B cell (primary cell): ENCODE measurements around the gene PARD3B. TPM values are rescaled to one million over a fixed set of nuclear protein-coding genes. Genes with fewer than 3 reads are reported as not detected.

Experiments used
- ATAC-seq: fragments of 200-7000 bp; cut with Tn5 transposase; one replicate; pipeline ENCODE4 v1.10.0; 2021; ENCODE audit warnings: low read depth, mild to moderate bottlenecking, moderate number of reproducible peaks, moderate library complexity
- CTCF ChIA-PET: fragments of 350-600 bp; sonication (Branson Sonifier 250); formaldehyde crosslinking; loops from one replicate; lab custom pipeline; 2021; ENCODE audit warnings: antibody characterized with exemption, inconsistent platforms; lab: Charles Lee
- POLR2A ChIA-PET: fragments of 350-600 bp; sonication (Branson Sonifier 250); formaldehyde crosslinking; loops from one replicate; lab custom pipeline; 2021; ENCODE audit warnings: antibody characterized with exemption; lab: Charles Lee
- DNase-seq: peaks from one replicate; pipeline ENCODE4 v3.0.0; 2013
- H2AFZ ChIP-seq: 2 replicates; pipeline ENCODE4 v1.6.1; 2012; ENCODE audit warnings: mild to moderate bottlenecking, low read depth, low read length; ENCODE audit not compliant: insufficient read depth, poor library complexity, severe bottlenecking
- H3K27ac ChIP-seq, 2 donors: 1 replicate in 1 of 2; 2 replicates in 1 of 2; pipeline ENCODE4 v1.5.1; 2012 to 2013; ENCODE audit warnings: low read length in 2 of 2, mild to moderate bottlenecking in 2 of 2, moderate library complexity in 1 of 2
- H3K27me3 ChIP-seq, 4 experiments: fragments of 200-600 bp in 1 of 4; sonication (generic) in 1 of 4; replicated peaks in 1 of 4; 1 replicate in 2 of 4; 2 replicates in 2 of 4; pipeline versions ENCODE4 v1.6.1 to v1.7.0; 2013 to 2016; ENCODE audit warnings: low read length in 3 of 4, mild to moderate bottlenecking in 2 of 4, mixed read lengths in 1 of 4, moderate library complexity in 1 of 4; ENCODE audit not compliant: insufficient read depth in 4 of 4, control insufficient read depth in 3 of 4; ENCODE audit errors: control extremely low read depth in 1 of 4
- H3K36me3 ChIP-seq, 2 experiments: replicated peaks in 1 of 2; 1 replicate in 1 of 2; 2 replicates in 1 of 2; pipeline versions ENCODE4 v1.6.1 to v1.7.1; 2013; ENCODE audit warnings: low read length in 1 of 2; ENCODE audit not compliant: insufficient read depth in 2 of 2, control insufficient read depth in 1 of 2; ENCODE audit errors: control extremely low read depth in 1 of 2, extremely low read depth in 1 of 2
- H3K4me1 ChIP-seq, 2 donors: fragments of 200-600 bp in 1 of 2; sonication (generic) in 1 of 2; 1 replicate in 1 of 2; 2 replicates in 1 of 2; pipeline versions ENCODE4 v1.5.1 to v1.6.1; 2013 to 2017; ENCODE audit warnings: low read length in 2 of 2; ENCODE audit not compliant: control insufficient read depth in 2 of 2, insufficient read depth in 2 of 2
- H3K4me2 ChIP-seq: replicated peaks from 2 replicates; pipeline ENCODE3; 2012; ENCODE audit warnings: mild to moderate bottlenecking, low read depth, low read length; ENCODE audit not compliant: poor library complexity, severe bottlenecking
- H3K4me3 ChIP-seq, 5 experiments: fragments of 200-600 bp in 1 of 5; sonication (generic) in 1 of 5; 1 replicate in 3 of 5; 2 replicates in 2 of 5; pipeline versions ENCODE4 v1.5.1 to v1.7.0; 2011 to 2016; ENCODE audit warnings: low read length in 4 of 5, mild to moderate bottlenecking in 4 of 5, low read depth in 2 of 5, control low read depth in 1 of 5, moderate library complexity in 1 of 5; ENCODE audit not compliant: insufficient read depth in 1 of 5; ENCODE audit errors: control extremely low read depth in 1 of 5, extremely low read depth in 1 of 5
- H3K79me2 ChIP-seq: fragments of 200-600 bp; sonication (generic); one replicate; pipeline ENCODE4 v1.6.0; 2016; ENCODE audit warnings: low read length; ENCODE audit not compliant: control insufficient read depth, insufficient read depth
- H3K9ac ChIP-seq: fragments of 200-600 bp; sonication (generic); 2 replicates; pipeline ENCODE4 v1.6.1; 2017; ENCODE audit warnings: mild to moderate bottlenecking, low read length, moderate library complexity
- H3K9me3 ChIP-seq, 3 donors: one replicate each; pipeline versions ENCODE4 v1.6.1 to v1.7.1; 2013; ENCODE audit warnings: low read length in 2 of 3; ENCODE audit not compliant: control insufficient read depth in 2 of 3, insufficient read depth in 1 of 3; ENCODE audit errors: control extremely low read depth in 1 of 3
- H4K20me1 ChIP-seq: 2 replicates; pipeline ENCODE4 v1.6.0; 2012; ENCODE audit warnings: mild to moderate bottlenecking, low read length; ENCODE audit not compliant: insufficient read depth, control insufficient read depth, poor library complexity, severe bottlenecking
- H3K27ac Mint-ChIP-seq: one replicate; pipeline ENCODE4 v1.8.0; 2021; ENCODE audit warnings: mixed read lengths
- H3K27me3 Mint-ChIP-seq: one replicate; pipeline ENCODE4 v1.8.0; 2021; ENCODE audit warnings: mixed read lengths
- H3K4me1 Mint-ChIP-seq: one replicate; pipeline ENCODE4 v1.8.0; 2021; ENCODE audit warnings: mixed read lengths
- H3K4me3 Mint-ChIP-seq: one replicate; pipeline ENCODE4 v1.8.0; 2021; ENCODE audit warnings: mixed read lengths
- H3K9me3 Mint-ChIP-seq: one replicate; pipeline ENCODE4 v1.8.0; 2022; ENCODE audit warnings: mixed read lengths; ENCODE audit not compliant: insufficient read depth
- EZH2 ChIP-seq: IDR thresholded peaks from 2 replicates; pipeline ENCODE4 v1.6.1; 2012; ENCODE audit warnings: borderline replicate concordance, low read depth, mild to moderate bottlenecking, moderate library complexity, low read length; ENCODE audit not compliant: insufficient read depth, poor library complexity, severe bottlenecking
- WGBS: methylation state at CpG from one replicate; pipeline ENCODE4 v1.1.5; 2013; ENCODE audit warnings: missing lambda C conversion rate; ENCODE audit not compliant: insufficient coverage; 5-methylcytosine and 5-hydroxymethylcytosine counted together
- intact Hi-C: fragments of 100-400 bp; cut with micrococcal nuclease; formaldehyde crosslinking; loops from one replicate; pipeline ENCODE4 v1.10.0; 2022
- polyA plus RNA-seq: library from polyadenylated mRNA; depleted of rRNA; stranded (reverse); fragments of >200 nt; gene quantifications from 2 replicates; pipeline ENCODE4 v1.2.3, GENCODE V29; 2012
- total RNA-seq, 2 donors: library from RNA; stranded (reverse); fragments of 120-200 nt in 1 of 2; gene quantifications; 1 replicate in 1 of 2; 2 replicates in 1 of 2; pipeline versions ENCODE4 v1.2.3 to v1.2.4, GENCODE V29; 2013 to 2022
- TF ChIP-seq, protein P1 (sequence below): fragments of 200-600 bp; IDR thresholded peaks from one replicate; pipeline ENCODE4 v1.8.0; 2022; ENCODE audit warnings: antibody characterized with exemption, mild to moderate bottlenecking

Gene PARD3B
- total and polyA plus RNA-seq, 2 donors (not counting 1 experiment from before 2014, with no cell fraction given) = not detected

DNA sequence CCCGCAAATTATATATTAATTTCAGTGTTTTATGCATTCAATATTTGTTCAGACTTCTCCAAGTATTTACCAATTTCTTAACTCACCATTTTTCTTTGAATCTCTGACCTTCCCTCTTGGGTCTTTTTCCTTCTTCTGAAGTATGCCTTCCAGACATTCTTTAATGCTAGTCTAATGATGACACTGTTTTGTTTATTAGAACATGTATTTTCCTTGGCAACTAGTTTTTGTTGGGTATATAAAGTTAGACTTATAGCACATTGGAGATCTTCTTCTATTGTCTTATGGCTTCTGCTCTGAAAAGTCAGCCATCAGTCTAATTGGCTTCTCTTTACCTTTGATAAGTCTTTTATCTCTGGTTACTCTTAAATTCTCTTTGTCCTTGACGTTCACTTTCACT lies 713.8 kb downstream of the PARD3B start:
- no peaks in the 10 kb centered on the region for H3K79me2 ChIP-seq
- TF ChIP-seq, protein P1, sequence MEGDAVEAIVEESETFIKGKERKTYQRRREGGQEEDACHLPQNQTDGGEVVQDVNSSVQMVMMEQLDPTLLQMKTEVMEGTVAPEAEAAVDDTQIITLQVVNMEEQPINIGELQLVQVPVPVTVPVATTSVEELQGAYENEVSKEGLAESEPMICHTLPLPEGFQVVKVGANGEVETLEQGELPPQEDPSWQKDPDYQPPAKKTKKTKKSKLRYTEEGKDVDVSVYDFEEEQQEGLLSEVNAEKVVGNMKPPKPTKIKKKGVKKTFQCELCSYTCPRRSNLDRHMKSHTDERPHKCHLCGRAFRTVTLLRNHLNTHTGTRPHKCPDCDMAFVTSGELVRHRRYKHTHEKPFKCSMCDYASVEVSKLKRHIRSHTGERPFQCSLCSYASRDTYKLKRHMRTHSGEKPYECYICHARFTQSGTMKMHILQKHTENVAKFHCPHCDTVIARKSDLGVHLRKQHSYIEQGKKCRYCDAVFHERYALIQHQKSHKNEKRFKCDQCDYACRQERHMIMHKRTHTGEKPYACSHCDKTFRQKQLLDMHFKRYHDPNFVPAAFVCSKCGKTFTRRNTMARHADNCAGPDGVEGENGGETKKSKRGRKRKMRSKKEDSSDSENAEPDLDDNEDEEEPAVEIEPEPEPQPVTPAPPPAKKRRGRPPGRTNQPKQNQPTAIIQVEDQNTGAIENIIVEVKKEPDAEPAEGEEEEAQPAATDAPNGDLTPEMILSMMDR = no peak
- TF ChIP-seq EZH2 = no peak
- H3K4me1 ChIP-seq = no peaks in the 10 kb centered on the region
- H3K27ac ChIP-seq = no peak overlapping the region
- CTCF ChIA-PET = no interaction called here
- Mint-ChIP-seq H3K27me3 (no peaks in the 10 kb centered on the region), H3K4me1 (no peaks in the 10 kb centered on the region), H3K9me3 (no peaks in the 10 kb centered on the region), H3K27ac (no peak overlapping the region), H3K4me3 (no peak overlapping the region)
- POLR2A ChIA-PET = no interaction called here
- no CpG with 5 or more reads among the region's 2 CpGs for WGBS
- H3K36me3 ChIP-seq = no peaks in the 10 kb centered on the region
- intact Hi-C loops = no loop called here
- no peaks in the 10 kb centered on the region for H4K20me1 ChIP-seq
- H3K27me3 ChIP-seq = no peaks in the 10 kb centered on the region
- DNase-seq (no peak), ATAC-seq (no peak)
- H3K9ac ChIP-seq = no peak overlapping the region
- no peak overlapping the region for H3K4me3 ChIP-seq
- H3K9me3 ChIP-seq = no peaks in the 10 kb centered on the region
- H3K4me2 ChIP-seq = no peak overlapping the region
- no peak overlapping the region for H2AFZ ChIP-seq

DNA sequence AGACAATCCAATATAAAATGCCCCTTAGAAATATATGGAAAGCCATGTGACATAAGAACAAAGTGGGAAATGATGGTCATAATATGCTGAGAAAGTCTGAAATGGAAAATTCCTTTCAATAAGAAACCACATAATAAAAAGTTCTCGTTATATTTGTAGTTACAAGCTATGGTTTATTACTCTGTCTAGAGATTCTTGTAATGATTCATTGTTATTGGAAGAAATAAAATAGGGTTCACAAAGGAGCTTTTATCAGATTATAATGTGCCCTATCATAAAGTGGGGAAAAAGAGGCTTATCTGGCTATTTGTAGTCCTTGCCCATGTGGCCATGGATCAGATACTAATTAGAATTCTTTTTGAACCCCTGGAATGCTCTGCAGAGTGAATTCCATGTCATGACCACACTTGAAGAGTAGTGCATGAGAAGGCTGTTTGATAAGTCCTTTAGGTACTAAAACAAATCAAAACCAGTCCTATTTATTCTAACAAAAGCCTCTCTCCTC lies 716.3 kb downstream of the PARD3B start:
- Mint-ChIP-seq H3K27ac (no peak overlapping the region), H3K4me3 (no peak overlapping the region), H3K27me3 (no peaks in the 10 kb centered on the region), H3K9me3 (no peaks in the 10 kb centered on the region), H3K4me1 (no peaks in the 10 kb centered on the region)
- ChIA-PET POLR2A (no interaction called here), CTCF (no interaction called here)
- H3K36me3 ChIP-seq = no peaks in the 10 kb centered on the region
- H2AFZ ChIP-seq = no peak overlapping the region
- no peaks in the 10 kb centered on the region for H3K4me1 ChIP-seq
- no peak for DNase-seq
- no peak overlapping the region for H3K4me3 ChIP-seq
- H3K9ac ChIP-seq = no peak overlapping the region
- H3K9me3 ChIP-seq = no peaks in the 10 kb centered on the region
- no peak overlapping the region for H3K27ac ChIP-seq
- intact Hi-C loops = no loop called here
- no CpG with 5 or more reads among the region's 1 CpG for WGBS
- no peaks in the 10 kb centered on the region for H3K27me3 ChIP-seq
- H4K20me1 ChIP-seq = no peaks in the 10 kb centered on the region
- TF ChIP-seq, protein P1 = no peak
- TF ChIP-seq EZH2 = no peak
- H3K4me2 ChIP-seq = no peak overlapping the region
- no peaks in the 10 kb centered on the region for H3K79me2 ChIP-seq
- no peak for ATAC-seq
